HG02943 (cell line): ENCODE measurements around the gene ATP5IF1.
A peak's percentile ranks its signal among the peaks of the same experiment; 100 is the strongest.

Experiments used
- ATAC-seq: cut with Tn5 transposase; IDR thresholded peaks from one replicate; pipeline ENCODE4 v1.9.1; 2021; ENCODE audit warnings: mild to moderate bottlenecking, low read depth, moderate library complexity; ENCODE audit not compliant: unreplicated experiment

ATP5IF1 gene

GRCh38 chr1:28233264-28233606 lies 2.7 kb upstream of the ATP5IF1 start:
- ATAC-seq: no peak

GRCh38 chr1:28236656-28237322 lies 865 bp downstream of the ATP5IF1 start:
- ATAC-seq: no peak

GRCh38 chr1:28239004-28239403 lies 3.1 kb downstream of the ATP5IF1 start:
- no peak for ATAC-seq

- ATAC-seq: no peak
Observed at GRCh38 chr1:28240024-28240423, 4.1 kb downstream of the ATP5IF1 start.

GRCh38 chr1:28241638-28242241 lies 5.8 kb downstream of the ATP5IF1 start:
- ATAC-seq: no peak

GRCh38 chr1:28243685-28244311 lies 7.9 kb downstream of the ATP5IF1 start:
- no peak for ATAC-seq

GRCh38 chr1:28244549-28245251 lies 8.8 kb downstream of the ATP5IF1 start:
- ATAC-seq: no peak

- no peak for ATAC-seq
Observed at GRCh38 chr1:28246427-28246832, 10.5 kb downstream of the ATP5IF1 start.

GRCh38 chr1:28247612-28248272 lies 11.8 kb downstream of the ATP5IF1 start:
- no peak for ATAC-seq

- ATAC-seq: no peak
Observed at GRCh38 chr1:28248273-28249012, 12.5 kb downstream of the ATP5IF1 start.

- no peak for ATAC-seq
Observed at GRCh38 chr1:28249013-28249865, 13.3 kb downstream of the ATP5IF1 start.

GRCh38 chr1:28249866-28250295 lies 14.0 kb downstream of the ATP5IF1 start:
- ATAC-seq: no peak

GRCh38 chr1:28256197-28256827 lies 20.4 kb downstream of the ATP5IF1 start:
- no peak for ATAC-seq

GRCh38 chr1:28257736-28258135 lies 21.8 kb downstream of the ATP5IF1 start:
- no peak for ATAC-seq

- ATAC-seq: no peak
Observed at GRCh38 chr1:28258628-28259251, 22.8 kb downstream of the ATP5IF1 start.

GRCh38 chr1:28259252-28259933 lies 23.5 kb downstream of the ATP5IF1 start, which contains the start of gene SESN2:
SESN2 (plus strand) TSS chr1:28259518; CDS start chr1:28259848, 330 bp downstream.
- peak; percentile 87 for ATAC-seq

- no peak for ATAC-seq
Observed at GRCh38 chr1:28259934-28260802, 24.2 kb downstream of the ATP5IF1 start.
